Caco-2 (cell line): ENCODE results near the gene CDK5RAP3. TPM values are rescaled to one million over a fixed set of nuclear protein-coding genes. Genes with fewer than 3 reads are reported as not detected.
"Not testable (repeated sequence)": the region's sequence is repeated elsewhere in the genome, so short reads cannot be mapped to it uniquely, and the experiment has no call there.

Experiments
- BruUV-seq: library from RNA; stranded (reverse); fragments of 400-500 nt; replicated peaks from 2 replicates; lab custom pipeline; 2021; lab: Mats Ljungman, UMichigan
- CTCF ChIA-PET: fragments of 300-600 bp; sonication (Branson Sonifier 250); formaldehyde crosslinking; loops from one replicate; lab custom pipeline; 2022; ENCODE audit warnings: antibody characterized with exemption; lab: Charles Lee
- POLR2A ChIA-PET: fragments of 300-600 bp; sonication (Branson Sonifier 250); formaldehyde crosslinking; loops from one replicate; lab custom pipeline; 2022; ENCODE audit warnings: antibody characterized with exemption; lab: Charles Lee
- DNase-seq, 2 experiments: peaks; one replicate each; pipeline versions ENCODE4 v3.0.0 to v3.0.0-alpha.2; 2020 to 2022
- H3K27me3 ChIP-seq: replicated peaks from 2 replicates; pipeline ENCODE4 v1.6.0; 2011; ENCODE audit warnings: low read length; ENCODE audit not compliant: control insufficient read depth, insufficient read depth
- H3K36me3 ChIP-seq: 2 replicates; pipeline ENCODE4 v1.5.1; 2011; ENCODE audit warnings: low read length; ENCODE audit not compliant: control insufficient read depth, insufficient read depth
- H3K4me1 ChIP-seq: fragments of 250-450 bp; sonication (Bioruptor Pico); 2 replicates; pipeline ENCODE4 v1.5.1; 2020; ENCODE audit warnings: mild to moderate bottlenecking
- H3K4me3 ChIP-seq: 2 replicates; pipeline ENCODE4 v1.5.1; 2011; ENCODE audit warnings: low read depth, mild to moderate bottlenecking, control low read depth, low read length
- H3K9me3 ChIP-seq: fragments of 250-450 bp; sonication (Bioruptor Pico); 2 replicates; pipeline ENCODE4 v1.5.1; 2020; ENCODE audit warnings: mild to moderate bottlenecking, moderate library complexity
- H3K27ac Mint-ChIP-seq: one replicate; pipeline ENCODE4 v1.8.0; 2022; ENCODE audit warnings: mixed read lengths; ENCODE audit not compliant: unreplicated experiment
- H3K27me3 Mint-ChIP-seq: one replicate; pipeline ENCODE4 v1.8.0; 2022; ENCODE audit warnings: mixed read lengths; ENCODE audit not compliant: insufficient read depth, unreplicated experiment
- H3K36me3 Mint-ChIP-seq: one replicate; pipeline ENCODE4 v1.8.0; 2022; ENCODE audit warnings: mild to moderate bottlenecking, mixed read lengths; ENCODE audit not compliant: insufficient read depth, unreplicated experiment
- H3K4me1 Mint-ChIP-seq: one replicate; pipeline ENCODE4 v1.8.0; 2022; ENCODE audit warnings: low read depth, mixed read lengths; ENCODE audit not compliant: unreplicated experiment
- H3K4me3 Mint-ChIP-seq: one replicate; pipeline ENCODE4 v1.8.0; 2022; ENCODE audit warnings: mild to moderate bottlenecking, moderate library complexity, mixed read lengths; ENCODE audit not compliant: unreplicated experiment
- H3K9me3 Mint-ChIP-seq: one replicate; pipeline ENCODE4 v1.8.0; 2022; ENCODE audit warnings: mixed read lengths; ENCODE audit not compliant: unreplicated experiment
- intact Hi-C: fragments of 100-400 bp; cut with micrococcal nuclease; formaldehyde crosslinking; loops from one replicate; pipeline ENCODE4 v1.10.0; 2022; ENCODE audit not compliant: unreplicated experiment
- total RNA-seq: library from RNA; stranded (reverse); gene quantifications from 2 replicates; pipeline ENCODE4 v1.2.3, GENCODE V29; 2022
- TF ChIP-seq, protein P1 (sequence below), 2 experiments: fragments of 200-600 bp in 1 of 2; IDR thresholded peaks; 1 replicate in 1 of 2; 2 replicates in 1 of 2; pipeline versions ENCODE4 v1.5.1 to v1.8.0; 2011 to 2022; ENCODE audit warnings: antibody characterized with exemption in 1 of 2, control low read depth in 1 of 2, inconsistent platforms in 1 of 2, low read depth in 1 of 2, low read length in 1 of 2, mild to moderate bottlenecking in 1 of 2, moderate library complexity in 1 of 2; ENCODE audit not compliant: insufficient read depth in 1 of 2, severe bottlenecking in 1 of 2, unreplicated experiment in 1 of 2

The CDK5RAP3 gene
- total RNA-seq, 1 experiment from 2014 or later, result 425 TPM

GRCh38 chr17:48013876-48014594, 43.1 kb downstream of the CDK5RAP3 start:
- Mint-ChIP-seq H3K27ac (no peak overlapping the region), H3K4me3 (no peak overlapping the region)

GRCh38 chr17:48014595-48015111, 43.7 kb downstream of the CDK5RAP3 start:
- Mint-ChIP-seq H3K27me3 (peaks cover 5% of the 10 kb centered on the region), H3K4me1 (no peaks in the 10 kb centered on the region), H3K36me3 (no peaks in the 10 kb centered on the region), H3K4me3 (no peak overlapping the region), H3K9me3 (no peaks in the 10 kb centered on the region), H3K27ac (no peak overlapping the region)
- Histone ChIP-seq H3K36me3 (no peaks in the 10 kb centered on the region), H3K27me3 (no peaks in the 10 kb centered on the region), H3K9me3 (no peaks in the 10 kb centered on the region), H3K4me1 (no peaks in the 10 kb centered on the region), H3K4me3 (no peak overlapping the region)
- no peak for DNase-seq
- BruUV-seq, result no TSS peak
- intact Hi-C loops, result no loop called here
- ChIA-PET CTCF (interaction anchor here (0.7 to 2.9 kb wide), 9 partner anchors 11 to 266 kb away, joined by 3 to 13 read pairs (median 3); partner anchors contain the start of genes CDK5RAP3, PRR15L and SCRN2), POLR2A (interaction anchor here (0.6 kb wide), 1 partner anchor 89 kb away, joined by 3 read pairs; no protein-coding TSS in a partner anchor)
- TF ChIP-seq, protein P1, sequence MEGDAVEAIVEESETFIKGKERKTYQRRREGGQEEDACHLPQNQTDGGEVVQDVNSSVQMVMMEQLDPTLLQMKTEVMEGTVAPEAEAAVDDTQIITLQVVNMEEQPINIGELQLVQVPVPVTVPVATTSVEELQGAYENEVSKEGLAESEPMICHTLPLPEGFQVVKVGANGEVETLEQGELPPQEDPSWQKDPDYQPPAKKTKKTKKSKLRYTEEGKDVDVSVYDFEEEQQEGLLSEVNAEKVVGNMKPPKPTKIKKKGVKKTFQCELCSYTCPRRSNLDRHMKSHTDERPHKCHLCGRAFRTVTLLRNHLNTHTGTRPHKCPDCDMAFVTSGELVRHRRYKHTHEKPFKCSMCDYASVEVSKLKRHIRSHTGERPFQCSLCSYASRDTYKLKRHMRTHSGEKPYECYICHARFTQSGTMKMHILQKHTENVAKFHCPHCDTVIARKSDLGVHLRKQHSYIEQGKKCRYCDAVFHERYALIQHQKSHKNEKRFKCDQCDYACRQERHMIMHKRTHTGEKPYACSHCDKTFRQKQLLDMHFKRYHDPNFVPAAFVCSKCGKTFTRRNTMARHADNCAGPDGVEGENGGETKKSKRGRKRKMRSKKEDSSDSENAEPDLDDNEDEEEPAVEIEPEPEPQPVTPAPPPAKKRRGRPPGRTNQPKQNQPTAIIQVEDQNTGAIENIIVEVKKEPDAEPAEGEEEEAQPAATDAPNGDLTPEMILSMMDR (IDR thresholded peaks at IDR 0.05; ENCODE audit: insufficient read depth in 1 of 2, low read depth in 1 of 2, low read length in 1 of 2, severe bottlenecking in 1 of 2, unreplicated experiment in 1 of 2), result no peak

More at GRCh38 chr17:48013876-48014594, 43.1 kb downstream of the CDK5RAP3 start:
- H3K4me1 ChIP-seq, result no peaks in the 10 kb centered on the region
- POLR2A ChIA-PET, result interaction anchor here (0.7 kb wide), 1 partner anchor 107 kb away, joined by 5 read pairs; no protein-coding TSS in a partner anchor
- H3K36me3 Mint-ChIP-seq, result no peaks in the 10 kb centered on the region
- H3K9me3 Mint-ChIP-seq, result no peaks in the 10 kb centered on the region
- H3K4me3 ChIP-seq, result no peak overlapping the region
- DNase-seq, result no peak
- no peaks in the 10 kb centered on the region for H3K36me3 ChIP-seq
- intact Hi-C loops, result no loop called here
- H3K9me3 ChIP-seq, result no peaks in the 10 kb centered on the region
- TF ChIP-seq, protein P1 (IDR thresholded peaks at IDR 0.05; ENCODE audit: insufficient read depth in 1 of 2, low read depth in 1 of 2, low read length in 1 of 2, severe bottlenecking in 1 of 2, unreplicated experiment in 1 of 2), result no peak
- H3K4me1 Mint-ChIP-seq, result no peaks in the 10 kb centered on the region
- peaks cover 4% of the 10 kb centered on the region for H3K27me3 Mint-ChIP-seq
- BruUV-seq, result no TSS peak
- no peaks in the 10 kb centered on the region for H3K27me3 ChIP-seq
- CTCF ChIA-PET, result interaction anchor here (0.8 to 2.9 kb wide), 8 partner anchors 11 to 94 kb away, joined by 3 to 13 read pairs (median 4); partner anchors contain the start of genes CDK5RAP3, PNPO, PRR15L and SNX11

- no peaks in the 10 kb centered on the region for H3K4me1 Mint-ChIP-seq
- DNase-seq, result no peak
- H3K27me3 Mint-ChIP-seq, result peaks cover 7% of the 10 kb centered on the region
- H3K4me3 Mint-ChIP-seq, result no peak overlapping the region
- ChIA-PET CTCF (interaction anchor here (0.6 to 2.9 kb wide), 4 partner anchors 41 to 76 kb away, joined by 3 to 13 read pairs (median 4); partner anchors contain the start of genes CDK5RAP3 and PNPO), POLR2A (no interaction called here)
- no peaks in the 10 kb centered on the region for H3K36me3 Mint-ChIP-seq
- no peaks in the 10 kb centered on the region for H3K9me3 Mint-ChIP-seq
- Histone ChIP-seq H3K4me3 (no peak overlapping the region), H3K4me1 (no peaks in the 10 kb centered on the region), H3K27me3 (no peaks in the 10 kb centered on the region), H3K9me3 (no peaks in the 10 kb centered on the region), H3K36me3 (no peaks in the 10 kb centered on the region)
- TF ChIP-seq, protein P1 (IDR thresholded peaks at IDR 0.05; ENCODE audit: insufficient read depth in 1 of 2, low read depth in 1 of 2, low read length in 1 of 2, severe bottlenecking in 1 of 2, unreplicated experiment in 1 of 2), result no peak
- no TSS peak for BruUV-seq
- H3K27ac Mint-ChIP-seq, result no peak overlapping the region
- intact Hi-C loops, result no loop called here
Measured at GRCh38 chr17:48016112-48016511, 45.2 kb downstream of the CDK5RAP3 start.

DNA sequence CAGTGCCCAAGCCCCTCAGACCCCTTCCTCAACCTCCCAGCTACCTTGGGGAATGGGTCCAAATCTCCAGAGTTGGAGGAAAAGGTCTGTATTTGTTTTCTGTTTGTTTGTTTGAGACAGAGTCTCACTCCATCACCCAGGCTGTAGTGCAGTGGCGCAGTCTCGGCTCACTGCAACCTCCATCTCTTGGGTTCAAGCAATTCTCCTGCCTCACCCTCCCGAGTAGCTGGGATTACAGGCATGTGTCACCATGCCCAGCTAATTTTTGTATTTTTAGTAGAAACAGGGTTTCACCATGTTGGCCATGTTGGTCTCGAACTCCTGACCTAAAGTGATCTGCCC, 46.9 kb downstream of the CDK5RAP3 start:
- not testable (repeated sequence) for DNase-seq, H3K9me3 ChIP-seq, H3K4me1 Mint-ChIP-seq, H3K27me3 ChIP-seq, H3K4me1 ChIP-seq, H3K36me3 ChIP-seq, H3K4me3 ChIP-seq, H3K9me3 Mint-ChIP-seq, H3K4me3 Mint-ChIP-seq, H3K36me3 Mint-ChIP-seq, H3K27ac Mint-ChIP-seq, BruUV-seq
- intact Hi-C loops, result loop anchor here (1.0 to 2.0 kb wide), 5 partner anchors 39 to 176 kb away; partner anchors contain the start of genes CDK5RAP3 and SCRN2
- H3K27me3 Mint-ChIP-seq, result peaks cover 14% of the 10 kb centered on the region
- ChIA-PET CTCF (interaction anchor here (0.5 to 3.0 kb wide), 37 partner anchors 8 to 560 kb away, joined by 3 to 36 read pairs (median 4); partner anchors contain the start of genes CDK5RAP3, LRRC46, MRPL10 and NFE2L1), POLR2A (interaction anchor here (0.6 to 1.4 kb wide), 5 partner anchors 40 to 175 kb away, joined by 3 to 9 read pairs (median 5); partner anchors contain the start of genes PNPO and SP2)
